ENCODE measurements around the gene PELI2.
A peak's percentile ranks its signal among the peaks of the same experiment; 100 is the strongest.

The PELI2 gene

DNA sequence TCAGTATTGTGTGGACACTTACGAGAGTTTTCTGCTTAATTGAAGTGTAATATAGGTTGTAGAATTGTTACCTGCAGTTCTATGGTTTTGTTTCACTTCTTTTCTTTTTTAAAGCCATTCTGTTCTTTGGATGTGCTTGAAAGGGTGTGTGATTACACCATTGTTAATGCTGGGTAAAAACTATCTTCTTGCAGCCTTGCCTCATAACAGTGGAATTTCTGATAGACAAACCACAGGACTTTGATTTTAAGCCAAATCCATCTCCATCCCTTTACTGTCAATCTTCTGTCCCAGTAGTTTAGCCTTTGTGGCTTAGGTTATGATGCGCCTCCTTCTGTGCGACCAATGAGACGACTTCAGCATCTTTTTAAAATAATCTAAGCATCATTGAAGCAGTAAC is 182.3 kb downstream of the PELI2 start:
- DNase-seq (ENCODE audit: low spot score): no peak

GRCh38 chr14:56304456-56304855 is 186.2 kb downstream of the PELI2 start:
- no peak for DNase-seq (ENCODE audit: low spot score)

DNA sequence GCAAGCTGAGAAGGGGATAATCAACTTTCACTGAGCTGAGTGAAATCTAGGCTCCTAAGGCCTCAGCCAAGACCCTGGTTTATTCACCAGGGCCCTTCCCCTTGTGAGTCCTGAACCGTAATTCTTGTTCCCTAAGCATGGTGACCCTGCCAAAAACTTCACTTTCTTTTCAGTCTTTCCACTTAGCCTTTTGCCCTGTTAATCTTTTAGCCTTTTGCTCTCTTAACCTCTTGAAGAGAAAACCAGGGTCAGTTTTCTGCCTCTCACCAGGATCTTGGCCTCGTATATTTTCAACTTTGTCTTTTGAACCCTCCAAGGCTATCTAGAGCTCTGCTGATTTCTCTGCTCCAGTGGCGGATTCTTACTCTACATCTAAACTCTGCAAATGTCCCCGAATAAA is 191.0 kb downstream of the PELI2 start:
- DNase-seq (ENCODE audit: low spot score): no peak

DNA sequence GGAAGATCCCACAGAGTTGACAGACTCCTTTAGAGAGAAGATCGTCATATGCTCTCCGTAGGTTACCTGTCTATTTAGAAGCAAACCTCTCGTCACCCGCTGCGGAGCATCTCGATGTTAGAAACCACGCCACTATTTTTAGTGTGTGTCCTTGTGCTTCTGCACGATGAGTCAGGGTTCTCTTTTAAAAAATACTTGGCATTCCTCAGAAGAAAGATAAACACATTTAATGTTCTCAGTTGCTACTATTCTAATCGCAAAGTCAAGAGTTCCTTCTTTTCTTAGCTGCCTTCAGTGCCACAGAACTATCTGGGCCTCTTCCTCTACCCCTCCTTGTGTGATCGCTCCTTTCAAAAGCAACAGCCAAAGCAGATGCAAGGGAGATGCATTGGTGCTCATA is 192.4 kb downstream of the PELI2 start:
- DNase-seq (ENCODE audit: low spot score): no peak

DNA sequence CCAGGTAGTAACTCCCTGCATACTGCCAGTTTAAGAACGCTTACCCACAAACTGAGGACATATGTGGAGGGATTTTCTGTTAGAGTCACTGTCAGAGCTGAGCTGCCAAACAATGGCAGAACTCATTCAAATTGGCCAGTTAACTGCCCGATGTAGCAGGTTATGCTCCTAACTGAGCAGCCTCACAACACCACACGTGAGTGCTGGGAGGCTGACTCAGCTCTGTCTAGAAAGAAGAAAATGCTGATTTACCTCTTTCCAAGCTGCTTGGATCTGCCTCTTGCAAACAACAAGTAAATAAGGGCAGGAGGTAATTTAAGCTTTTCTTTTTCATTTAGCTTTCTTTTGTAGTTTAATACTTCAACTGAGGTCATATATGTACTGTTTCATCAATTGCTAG is 195.6 kb downstream of the PELI2 start:
- no peak for DNase-seq (ENCODE audit: low spot score)

DNA sequence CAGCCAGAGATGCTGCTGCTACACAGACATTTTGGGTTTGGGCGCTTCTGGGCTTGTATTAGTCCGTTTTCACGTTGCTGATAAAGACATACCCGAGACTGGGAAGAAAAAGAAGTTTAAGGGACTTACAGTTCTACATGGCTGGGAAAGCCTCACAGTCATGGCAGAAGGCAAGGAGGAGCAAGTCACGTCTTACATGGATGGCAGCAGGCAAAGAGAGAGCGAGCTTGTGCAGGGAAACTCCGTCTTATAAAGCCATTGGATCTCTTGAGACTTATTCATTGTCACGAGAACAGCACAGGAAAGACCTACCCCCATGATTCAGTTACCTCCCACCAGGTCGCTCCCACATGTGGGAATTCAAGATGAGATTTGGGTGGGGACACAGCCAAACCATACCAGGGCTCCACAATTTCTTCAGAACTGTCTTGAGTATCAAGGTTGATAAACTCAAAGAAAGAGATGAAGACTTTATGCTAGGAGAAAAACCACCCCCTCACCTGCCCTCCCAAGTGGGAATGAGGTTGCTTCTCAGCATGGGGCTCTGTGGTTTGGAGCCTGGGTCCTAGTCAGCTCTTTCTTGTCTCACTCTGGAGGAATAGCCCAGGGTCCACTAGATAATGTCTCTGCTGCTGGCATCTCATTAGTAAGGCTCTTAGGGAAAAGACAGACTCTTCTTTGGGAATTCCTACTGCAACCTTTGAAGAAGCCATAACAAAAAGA is 200.3 kb downstream of the PELI2 start:
- DNase-seq (ENCODE audit: low spot score): no peak

DNA sequence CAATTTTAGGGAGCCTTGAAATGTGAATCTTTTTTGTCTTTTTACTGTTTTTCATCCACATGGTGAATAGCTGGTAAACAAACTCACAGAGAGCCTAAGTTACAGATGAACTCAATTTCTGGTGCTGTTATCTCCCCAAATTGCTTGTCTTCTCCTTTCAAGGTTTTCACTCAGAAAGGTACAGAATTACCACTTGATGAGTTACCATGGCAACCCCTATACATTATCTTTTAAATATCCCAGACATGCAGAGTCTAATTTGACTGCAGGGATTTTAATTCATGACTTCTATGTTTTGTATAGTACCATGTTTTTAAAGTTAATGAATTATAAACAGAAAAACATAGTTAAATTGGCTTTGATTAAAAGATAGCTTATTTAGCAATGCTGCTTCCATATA is 203.7 kb downstream of the PELI2 start:
- no peak for DNase-seq (ENCODE audit: low spot score)

- DNase-seq (ENCODE audit: low spot score): no peak
Observed at GRCh38 chr14:56322531-56322930, 204.3 kb downstream of the PELI2 start.

- no peak for DNase-seq (ENCODE audit: low spot score)
Observed at GRCh38 chr14:56324454-56324853, 206.2 kb downstream of the PELI2 start.

- DNase-seq (ENCODE audit: low spot score): no peak
Observed at GRCh38 chr14:56324856-56325699, 206.9 kb downstream of the PELI2 start.

GRCh38 chr14:56328021-56328420 is 209.8 kb downstream of the PELI2 start:
- DNase-seq (ENCODE audit: low spot score): peak; percentile 32

- no peak for DNase-seq (ENCODE audit: low spot score)
Observed at GRCh38 chr14:56331592-56332216, 213.5 kb downstream of the PELI2 start.

DNA sequence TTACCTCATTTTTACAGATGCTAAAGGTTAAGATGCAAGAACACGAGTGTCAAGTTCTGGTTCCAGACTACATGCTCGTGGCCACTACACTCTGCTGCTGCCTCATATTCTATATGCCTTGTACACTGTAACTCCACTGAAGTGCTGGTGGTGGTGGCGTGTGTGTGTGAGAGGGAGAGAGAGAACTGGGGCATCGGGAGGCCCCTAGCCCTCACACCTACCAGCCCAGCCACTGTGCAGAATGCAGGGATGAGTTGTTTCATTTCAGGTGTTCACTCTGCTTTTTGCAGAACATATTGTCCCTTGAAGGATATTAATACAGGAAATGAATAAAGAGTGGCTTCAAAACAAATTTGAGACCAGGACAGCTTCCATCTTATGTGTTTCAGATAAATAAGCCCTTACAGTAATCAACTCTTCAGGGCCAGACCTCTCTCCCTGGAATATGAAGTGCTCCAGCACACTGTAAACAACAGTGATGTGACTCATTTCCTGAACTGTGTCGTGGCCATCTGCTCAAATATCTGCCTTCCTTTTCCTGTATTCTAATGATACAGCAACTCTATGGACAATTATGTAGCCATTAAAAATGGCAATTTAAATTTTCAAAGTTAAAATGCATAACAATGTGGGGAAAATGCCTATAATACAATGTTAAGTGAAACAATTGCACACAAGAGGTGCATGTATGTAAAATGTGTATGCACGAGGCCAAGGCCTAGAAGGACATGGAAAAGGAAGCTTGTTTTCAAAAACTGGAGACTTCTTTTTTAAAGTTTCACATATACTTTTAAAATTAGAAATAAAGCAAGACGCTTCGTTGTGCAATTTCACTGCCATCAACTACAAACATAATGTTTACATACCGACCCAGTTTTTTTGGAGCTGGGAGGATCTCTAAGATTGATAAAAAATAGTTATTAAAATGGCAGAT is 215.4 kb downstream of the PELI2 start:
- peak; percentile 8 for DNase-seq (ENCODE audit: low spot score)

DNA sequence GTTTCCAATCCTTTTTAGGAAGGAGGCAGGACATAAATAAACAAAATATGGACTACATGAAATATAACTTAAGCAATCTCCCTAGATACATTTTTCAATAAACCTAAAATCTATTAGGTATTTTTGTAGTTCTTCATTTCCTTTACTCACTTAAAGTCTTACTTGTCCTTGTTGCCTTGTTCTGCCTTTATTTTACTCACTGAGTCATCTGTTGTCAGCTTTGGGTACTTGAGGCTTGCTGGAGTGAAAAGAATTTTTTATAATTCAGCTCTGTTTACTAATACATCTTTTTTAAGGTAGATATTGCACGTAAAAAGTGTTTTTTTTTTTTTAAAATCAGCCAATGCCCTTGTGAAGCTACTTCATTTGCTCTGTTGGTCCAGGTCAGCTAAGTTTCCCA is 216.2 kb downstream of the PELI2 start:
- no peak for DNase-seq (ENCODE audit: low spot score)

GRCh38 chr14:56338674-56339073 is 220.5 kb downstream of the PELI2 start:
- no peak for DNase-seq (ENCODE audit: low spot score)

GRCh38 chr14:56339855-56340701 is 221.9 kb downstream of the PELI2 start:
- peak; percentile 55 for DNase-seq (ENCODE audit: low spot score)

- no peak for DNase-seq (ENCODE audit: low spot score)
Observed at GRCh38 chr14:56340932-56341331, 222.7 kb downstream of the PELI2 start.

DNA sequence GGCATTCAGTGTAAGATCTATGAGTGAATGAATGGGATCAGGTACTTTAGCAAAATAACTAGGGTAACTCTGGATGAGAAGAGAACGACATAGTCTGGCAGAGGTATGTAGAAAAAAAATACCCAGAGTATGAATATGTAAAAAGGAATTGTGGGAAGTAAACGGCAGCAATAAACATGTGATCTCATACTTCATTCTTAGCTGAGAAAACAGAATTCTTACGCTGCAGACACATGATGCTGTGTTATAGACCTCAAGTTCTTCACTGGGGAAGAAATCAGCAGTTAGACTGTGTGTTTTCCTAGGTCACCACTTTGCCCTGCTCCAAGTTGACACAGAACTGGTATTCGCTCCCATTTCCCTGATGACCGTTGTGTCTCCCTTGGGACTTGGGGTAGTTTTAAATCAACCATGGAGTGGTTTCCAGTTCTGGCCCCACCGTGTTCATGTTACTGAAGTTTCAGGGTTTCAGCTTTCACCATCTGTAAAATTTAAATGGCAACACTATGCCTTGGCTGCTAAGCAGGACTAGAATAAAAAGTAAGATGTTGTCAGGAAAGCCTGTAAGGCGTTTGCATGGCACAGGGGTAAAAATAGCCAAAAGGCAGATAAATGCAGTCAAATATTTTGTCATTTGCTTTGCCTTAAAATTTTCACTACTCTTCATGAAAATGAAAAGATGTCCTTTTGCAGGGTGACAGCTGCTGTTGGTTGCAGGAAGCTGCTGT is 223.7 kb downstream of the PELI2 start:
- DNase-seq (ENCODE audit: low spot score): no peak

DNA sequence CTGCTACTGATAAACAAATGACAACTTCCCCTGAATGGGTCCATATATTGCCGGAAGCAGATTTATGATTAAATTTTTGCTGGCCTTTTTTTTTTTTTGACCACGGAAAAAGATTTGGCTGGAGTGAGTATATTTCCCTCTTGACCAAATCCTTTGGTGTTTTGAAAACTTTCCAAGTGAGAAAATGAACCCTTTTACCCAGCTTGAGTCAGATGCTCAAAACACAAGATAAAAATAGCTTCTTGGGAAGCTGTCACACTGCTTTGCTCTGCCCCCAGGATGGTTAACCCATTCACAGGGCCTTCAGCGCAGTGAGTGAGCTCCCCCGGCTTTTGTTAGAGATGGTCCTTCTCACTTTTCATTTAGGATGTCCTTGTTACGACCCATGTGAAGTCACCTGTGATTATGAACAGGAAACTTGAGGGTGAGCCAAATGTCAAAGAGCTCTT is 224.3 kb downstream of the PELI2 start:
- no peak for DNase-seq (ENCODE audit: low spot score)

DNA sequence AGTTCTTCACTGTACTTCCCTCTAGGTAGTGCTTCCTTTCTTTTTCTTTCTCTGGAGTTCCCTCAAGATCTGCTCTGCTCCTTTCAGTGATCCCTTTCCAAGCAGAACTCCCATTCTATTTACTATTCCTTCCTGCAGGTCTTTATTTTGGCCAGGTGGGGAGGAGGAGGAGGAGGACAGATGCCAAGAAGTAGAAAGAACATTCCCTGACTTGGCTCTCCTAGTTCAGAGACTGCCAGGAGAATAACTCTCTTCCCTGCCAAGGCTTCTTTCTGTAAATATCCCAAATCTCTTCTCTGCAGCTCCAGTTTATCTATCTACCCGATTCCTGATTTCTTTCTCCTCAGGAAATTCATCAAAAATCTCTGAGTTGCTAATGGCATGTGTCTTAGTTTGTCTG is 231.7 kb downstream of the PELI2 start:
- DNase-seq (ENCODE audit: low spot score): no peak

Measured in activated CD4-positive, alpha-beta T cell treated with anti-CD3 and anti-CD28 coated beads, Interleukin-2, Interleukin-4, amounts not matched to agents 100 ng/mL and 50 ng/mL, durations not matched to agents 16 hours and 8 hours (primary cell).